ENCODE data around the gene ST14.

DNA sequence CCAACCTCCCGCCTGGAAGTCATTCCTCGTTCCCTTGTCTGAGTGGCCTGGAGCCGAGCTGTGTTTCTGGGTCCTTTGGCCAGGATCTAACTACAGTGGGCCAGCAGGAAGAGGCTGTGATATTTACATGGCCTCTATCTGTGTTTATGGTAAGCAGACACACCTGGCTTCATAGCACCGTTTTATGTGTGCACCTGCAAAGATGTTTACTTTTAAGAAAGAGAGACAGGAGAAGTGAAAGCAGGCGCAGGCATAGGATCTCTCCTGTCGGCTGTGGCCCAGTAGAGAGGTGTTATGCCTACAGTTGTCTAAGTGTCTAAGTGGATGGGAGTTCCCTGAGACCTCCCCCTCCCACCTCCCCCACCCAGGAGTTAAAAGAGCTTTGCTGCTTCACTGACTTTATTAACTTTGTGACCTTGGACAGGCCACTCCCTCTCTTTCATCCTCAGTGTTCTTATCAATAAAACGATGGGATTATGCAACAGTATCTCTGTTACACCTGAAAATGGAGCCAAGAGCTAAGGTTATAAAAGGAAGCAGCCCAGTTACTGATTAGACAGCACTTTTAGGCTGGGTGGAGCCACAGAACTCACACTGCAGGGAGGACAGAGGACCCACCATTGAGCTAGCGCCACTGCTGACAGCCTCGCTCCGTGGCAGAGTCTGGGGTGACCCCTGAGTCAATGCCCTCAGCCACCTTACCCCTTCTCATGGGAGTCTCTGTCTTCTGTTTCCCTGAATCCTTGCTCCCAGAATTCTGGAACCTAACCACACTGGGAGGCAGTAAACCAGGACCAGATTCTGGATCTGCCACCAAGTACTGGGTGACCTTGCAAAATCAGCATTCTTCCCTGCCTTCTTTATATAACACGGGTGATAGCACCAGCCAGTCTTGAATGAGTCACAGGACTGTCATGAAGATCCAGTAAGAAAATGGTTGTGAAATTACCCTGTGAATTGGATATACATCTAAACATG is 22.0 kb downstream of the ST14 start:
- TF ChIP-seq POLR2AphosphoS5 (IDR thresholded peaks at IDR 0.05; ENCODE audit: low read depth, low read length) = no peak
- TF ChIP-seq POLR2A (IDR thresholded peaks at IDR 0.05; ENCODE audit: low read depth, low read length) = no peak
- no peak for TF ChIP-seq TAF1 (IDR thresholded peaks at IDR 0.05; ENCODE audit: borderline replicate concordance, low read depth, low read length)
